ENCODE results near the gene LAMP1.
"Not testable (repeated sequence)": the region's sequence is repeated elsewhere in the genome, so short reads cannot be mapped to it uniquely, and the experiment has no call there.

Gene LAMP1

DNA sequence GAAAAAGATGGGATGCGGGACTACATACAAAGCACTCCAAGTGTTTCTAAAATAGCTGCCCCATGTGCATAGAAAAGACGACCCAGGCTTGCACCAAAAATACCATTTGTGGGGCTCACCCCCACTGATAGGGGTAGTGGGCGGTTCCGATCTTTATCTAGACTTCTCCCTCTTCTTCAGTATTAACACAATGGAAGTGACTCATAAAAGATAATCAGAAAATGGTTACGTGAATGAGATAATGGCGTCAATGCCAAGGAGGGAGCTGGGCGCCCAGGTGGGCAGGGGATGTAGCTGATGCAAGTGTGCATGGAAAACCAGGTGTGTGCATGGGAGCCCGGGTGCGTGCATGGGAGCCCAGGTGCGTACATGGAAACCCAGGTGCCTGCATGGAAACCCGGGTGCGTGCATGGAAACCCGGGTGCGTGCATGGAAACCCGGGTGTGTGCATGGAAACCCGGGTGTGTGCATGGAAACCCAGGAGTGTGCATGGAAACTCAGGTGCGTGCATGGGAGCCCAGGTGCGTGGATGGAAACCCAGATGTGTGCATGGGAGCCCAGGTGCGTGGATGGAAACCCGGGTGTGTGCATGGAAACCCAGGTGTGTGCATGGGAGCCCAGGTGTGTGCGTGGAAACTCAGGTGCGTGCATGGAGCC lies 32.7 kb downstream of the LAMP1 start:
- no peak for DNase-seq

DNA sequence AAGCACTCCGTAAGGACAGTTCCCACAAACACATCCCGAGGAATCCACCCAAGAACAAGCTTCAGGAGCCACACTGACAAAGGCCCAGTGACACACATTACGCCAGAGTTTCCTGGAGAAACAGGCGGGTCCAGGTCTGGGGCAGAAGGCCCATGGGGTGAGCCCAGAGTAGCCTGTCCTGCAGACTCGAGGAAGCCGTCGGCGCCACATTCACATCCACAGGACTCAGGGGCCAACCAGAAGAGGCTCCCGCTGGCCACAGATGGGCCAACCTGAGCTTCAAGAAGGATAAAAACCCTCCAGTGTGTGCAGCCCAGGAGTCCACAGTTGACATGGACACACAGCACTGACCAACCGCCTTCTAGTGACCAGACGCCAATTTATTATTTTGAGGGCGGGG lies 35.6 kb downstream of the LAMP1 start:
- no peak for DNase-seq

GRCh38 chr13:113333076-113333475 lies 36.0 kb downstream of the LAMP1 start:
- no peak for DNase-seq

DNA sequence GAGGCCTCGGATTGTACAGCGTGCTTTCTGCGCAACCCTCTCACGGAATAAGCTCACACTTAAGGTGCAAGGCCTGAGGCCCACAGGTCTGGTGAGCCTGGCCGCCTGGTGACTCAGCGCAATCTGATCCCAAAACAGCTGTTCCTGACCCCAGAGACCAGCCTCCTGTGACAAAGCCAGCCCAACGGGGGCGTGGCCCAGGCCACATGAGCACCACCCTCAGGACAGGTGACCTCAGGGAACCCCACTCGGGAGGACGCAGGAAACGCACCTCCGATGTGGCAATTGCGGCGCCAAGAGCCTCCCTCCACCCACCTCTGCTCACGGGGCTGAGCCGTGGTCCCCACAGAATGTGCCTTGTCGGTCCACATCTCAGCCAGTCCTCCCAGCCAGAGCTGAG lies 40.5 kb downstream of the LAMP1 start:
- DNase-seq = no peak

- no peak for DNase-seq
Measured at GRCh38 chr13:113337976-113338375, 40.9 kb downstream of the LAMP1 start.

DNA sequence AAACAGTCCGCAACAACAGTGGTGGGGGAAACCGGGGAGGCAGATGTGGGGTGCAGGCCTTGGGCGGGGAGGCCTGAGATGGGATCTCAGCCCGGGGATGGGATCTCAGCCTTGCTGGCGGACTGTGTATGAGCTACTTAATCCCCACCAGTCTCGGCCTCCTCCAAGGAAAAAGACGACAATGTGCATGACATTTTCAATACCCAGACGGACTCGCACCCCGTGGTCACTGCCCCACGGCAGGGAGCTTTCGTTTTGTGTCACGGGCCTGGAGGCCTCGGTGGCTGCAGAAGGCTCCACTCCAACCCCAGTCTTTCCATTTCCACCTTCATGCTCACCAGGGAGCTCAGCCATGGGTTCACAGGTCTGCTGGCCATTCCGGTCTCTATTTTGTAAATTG lies 41.4 kb downstream of the LAMP1 start:
- no peak for DNase-seq

- no peak for DNase-seq
Measured at GRCh38 chr13:113342820-113343691, 46.0 kb downstream of the LAMP1 start.

- DNase-seq = no peak
Measured at GRCh38 chr13:113343692-113343968, 46.6 kb downstream of the LAMP1 start.

GRCh38 chr13:113345486-113345885 lies 48.4 kb downstream of the LAMP1 start:
- DNase-seq = no peak

DNA sequence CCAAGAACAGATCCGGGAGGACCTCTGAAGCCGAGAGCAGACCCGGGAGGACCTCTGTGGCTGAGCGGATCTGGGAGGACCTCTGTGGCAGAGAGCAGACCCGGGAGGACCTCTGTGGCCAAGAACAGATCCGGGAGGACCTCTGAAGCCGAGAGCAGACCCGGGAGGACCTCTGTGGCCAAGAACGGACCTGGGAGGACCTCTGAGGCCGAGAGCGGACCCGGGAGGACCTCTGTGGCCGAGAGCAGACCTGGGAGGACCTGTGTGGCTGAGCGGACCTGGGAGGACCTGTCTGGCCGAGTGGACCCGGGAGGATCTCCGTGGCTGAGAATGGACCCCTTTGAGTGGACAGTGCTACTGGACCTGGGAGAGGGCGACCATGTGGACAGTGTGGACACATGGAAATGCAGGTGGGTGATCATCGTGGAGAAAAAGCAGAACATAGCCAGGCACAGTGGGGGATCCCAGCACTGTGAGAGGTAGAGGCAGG lies 50.7 kb downstream of the LAMP1 start:
- not testable (repeated sequence) for DNase-seq

DNA sequence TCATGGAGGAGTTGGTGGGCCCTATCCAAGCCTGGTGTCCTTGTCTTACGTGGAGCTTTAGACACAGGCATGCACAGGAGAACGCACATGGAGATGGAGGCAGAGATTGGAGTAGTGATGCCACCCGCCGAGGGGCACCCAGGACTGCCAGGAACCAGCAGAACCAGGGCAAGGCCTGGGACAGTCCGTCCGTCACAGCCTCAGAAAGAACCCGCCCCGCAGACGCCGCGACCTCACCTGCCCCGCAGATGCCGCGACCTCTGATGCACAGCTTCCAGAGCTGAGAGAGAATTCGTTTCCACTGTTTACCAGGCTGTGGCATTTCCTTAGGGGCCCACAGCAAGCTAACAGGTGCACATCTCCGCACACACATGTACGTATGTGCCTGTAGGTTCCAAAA lies 51.6 kb downstream of the LAMP1 start:
- no peak for DNase-seq

- DNase-seq = no peak
Measured at GRCh38 chr13:113349050-113349449, 52.0 kb downstream of the LAMP1 start.

DNA sequence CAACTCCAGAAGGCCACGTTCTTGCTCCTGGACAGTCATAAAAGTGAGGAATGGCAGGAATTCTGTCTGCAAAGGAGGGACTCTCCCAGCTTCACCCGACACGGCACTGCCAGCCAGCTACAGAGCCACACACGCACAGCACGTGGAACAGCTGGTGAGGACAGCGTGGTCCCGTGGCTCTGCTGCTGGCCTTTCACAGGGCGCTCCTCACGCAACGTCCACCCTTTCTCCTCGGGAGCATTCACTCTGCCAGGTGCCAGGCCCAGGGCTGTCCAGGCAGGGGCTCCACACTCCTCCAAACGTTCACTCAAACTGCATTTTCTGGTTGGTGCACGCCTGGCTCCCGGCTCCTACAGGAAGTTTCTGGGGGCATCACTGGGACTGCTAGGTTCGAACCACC lies 52.5 kb downstream of the LAMP1 start:
- DNase-seq = no peak

DNA sequence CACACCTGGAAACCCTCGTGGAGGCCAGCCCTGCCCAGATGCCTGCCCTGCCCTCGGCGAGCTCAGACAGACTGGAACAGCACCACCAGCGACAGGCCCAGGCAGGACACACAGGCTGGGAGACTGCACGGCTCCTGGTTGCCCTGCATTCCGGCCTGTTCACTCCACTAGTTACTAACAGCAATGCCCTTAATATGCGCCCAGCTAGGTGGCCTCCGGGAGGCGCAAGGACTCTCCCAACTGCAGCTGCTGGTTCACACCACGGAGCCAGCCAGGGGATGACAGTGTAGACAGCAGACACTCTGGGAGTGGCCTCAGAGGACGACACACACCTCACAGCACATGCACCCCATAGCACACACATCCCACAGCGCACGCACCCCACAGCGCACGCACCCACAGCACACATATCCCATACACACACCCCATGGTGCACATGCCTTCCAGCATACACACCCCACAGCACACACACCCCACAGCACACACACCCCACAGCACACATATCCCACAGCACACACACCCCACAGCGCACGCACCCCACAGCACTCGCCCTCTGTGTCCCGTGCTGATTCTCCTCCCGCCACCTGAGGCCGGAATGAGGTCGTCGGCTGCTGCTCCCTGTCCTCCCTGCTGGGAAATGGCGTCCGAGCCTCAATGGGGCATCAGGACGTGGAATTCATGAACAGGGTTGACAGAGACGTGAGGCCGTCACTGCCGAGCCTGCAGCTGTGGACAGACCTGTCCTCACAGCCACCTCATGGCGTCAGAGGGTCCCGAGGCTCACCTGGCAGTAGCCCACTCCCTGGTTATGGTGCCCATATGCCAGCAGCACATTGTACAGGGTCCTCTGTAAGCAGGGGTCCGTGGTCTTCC lies 53.3 kb downstream of the LAMP1 start:
- DNase-seq = no peak

DNA sequence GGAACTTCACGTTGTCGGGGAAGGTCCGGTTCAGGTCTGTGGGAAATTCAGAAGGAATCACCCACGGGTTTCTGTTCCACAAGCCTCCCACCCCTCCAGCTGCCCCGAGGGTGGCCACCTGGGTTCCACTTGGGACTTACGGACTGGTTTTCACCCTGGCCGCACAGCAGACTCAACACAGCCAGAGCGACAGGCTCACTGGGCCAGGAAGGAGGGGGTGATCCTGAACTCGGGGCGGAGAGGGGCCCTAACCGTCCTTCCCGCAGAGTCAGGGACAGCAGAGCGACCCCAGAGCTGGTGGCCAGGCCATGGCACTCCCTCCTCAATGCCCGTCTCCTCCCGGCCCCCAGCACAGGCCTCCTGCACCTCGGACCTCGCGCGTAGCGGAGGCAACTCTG lies 53.9 kb downstream of the LAMP1 start:
- no peak for DNase-seq

GRCh38 chr13:113351514-113352026 lies 54.5 kb downstream of the LAMP1 start:
- DNase-seq = no peak

- DNase-seq = no peak
Measured at GRCh38 chr13:113353254-113353653, 56.2 kb downstream of the LAMP1 start.

- no peak for DNase-seq
Measured at GRCh38 chr13:113354831-113355610, 58.0 kb downstream of the LAMP1 start.

- DNase-seq = no peak
Measured at GRCh38 chr13:113355621-113356020, 58.6 kb downstream of the LAMP1 start.

DNA sequence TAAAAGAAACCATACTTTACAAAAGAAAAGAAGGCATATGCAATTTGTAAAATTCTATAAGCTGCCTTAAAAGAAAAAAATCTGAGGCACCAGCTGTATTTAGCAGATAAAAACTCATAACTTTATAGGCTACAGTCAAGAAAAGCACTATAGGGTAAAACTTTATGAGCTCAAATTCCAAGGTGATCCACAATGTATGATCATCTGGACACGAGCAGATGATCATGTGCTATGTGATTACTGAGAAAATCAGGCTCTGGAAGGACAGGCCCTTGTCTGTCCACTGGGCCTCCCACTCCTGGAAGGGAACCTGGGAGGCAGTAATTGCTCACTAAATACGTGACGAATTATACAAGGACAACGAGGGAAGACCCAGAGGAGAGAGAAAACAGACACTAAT lies 59.6 kb downstream of the LAMP1 start:
- no peak for DNase-seq

- no peak for DNase-seq
Measured at GRCh38 chr13:113357529-113357928, 60.5 kb downstream of the LAMP1 start.

GRCh38 chr13:113358653-113359190 lies 61.7 kb downstream of the LAMP1 start:
- no peak for DNase-seq
